Inflammatory macrophage treated with lipopolysaccharide for 1 hour (primary cell): ENCODE data around the gene GPR34.

Experiments used
- DNase-seq, 2 donors: peaks; one replicate each; pipeline ENCODE4 v3.0.0-alpha.2; 2020 to 2022

The GPR34 gene

DNA sequence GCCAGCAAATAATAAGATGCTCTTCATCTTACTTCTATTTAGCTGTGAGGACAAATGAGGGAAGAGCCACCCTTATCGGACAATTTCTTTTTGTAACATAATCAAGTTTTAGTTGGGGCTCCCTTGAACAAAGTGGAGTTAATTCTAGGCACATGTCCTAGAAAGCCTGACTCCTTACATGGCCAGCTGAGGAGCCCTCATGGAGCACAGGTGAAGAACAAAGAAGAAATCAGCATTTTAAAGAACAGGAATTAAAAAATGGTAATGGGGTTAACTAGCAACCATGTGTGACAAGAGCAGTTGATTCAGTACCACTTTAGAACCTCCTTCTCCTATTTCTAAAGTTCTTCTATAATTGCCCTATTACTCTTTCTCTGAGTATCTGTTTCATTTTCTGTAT is 51.1 kb downstream of the GPR34 start:
- DNase-seq, result no peak
